Measurements from ENCODE around the gene TAS1R2.

Gene TAS1R2

GRCh38 chr1:18809953-18810899, 49.2 kb downstream of the TAS1R2 start:
- no peak for TF ChIP-seq CTCF (IDR thresholded peaks at IDR 0.05; ENCODE audit: control insufficient read depth, extremely low read depth, insufficient read depth)
- no peak for DNase-seq (ENCODE audit: low read depth)
- H3K4me3 ChIP-seq (ENCODE audit: low read depth, low read length): no peak overlapping the region

- no peak for DNase-seq (ENCODE audit: low read depth)
- no peak for TF ChIP-seq CTCF (IDR thresholded peaks at IDR 0.05; ENCODE audit: control insufficient read depth, extremely low read depth, insufficient read depth)
Observed at GRCh38 chr1:18808550-18808949, 50.9 kb downstream of the TAS1R2 start.

GRCh38 chr1:18807334-18808063, 52.0 kb downstream of the TAS1R2 start:
- TF ChIP-seq CTCF (IDR thresholded peaks at IDR 0.05; ENCODE audit: control insufficient read depth, extremely low read depth, insufficient read depth): no peak
- DNase-seq (ENCODE audit: low read depth): no peak
- H3K4me3 ChIP-seq (ENCODE audit: low read depth, low read length): no peak overlapping the region

More at GRCh38 chr1:18808550-18808949, 50.9 kb downstream of the TAS1R2 start:
- H3K4me3 ChIP-seq (ENCODE audit: low read depth, low read length): no peak overlapping the region

GRCh38 chr1:18805925-18806849, 53.3 kb downstream of the TAS1R2 start:
- no peak overlapping the region for H3K4me3 ChIP-seq (ENCODE audit: low read depth, low read length)
- DNase-seq (ENCODE audit: low read depth): no peak
- no peak for TF ChIP-seq CTCF (IDR thresholded peaks at IDR 0.05; ENCODE audit: control insufficient read depth, extremely low read depth, insufficient read depth)

GRCh38 chr1:18805150-18805879, 54.1 kb downstream of the TAS1R2 start:
- H3K4me3 ChIP-seq (ENCODE audit: low read depth, low read length): no peak overlapping the region
- TF ChIP-seq CTCF (IDR thresholded peaks at IDR 0.05; ENCODE audit: control insufficient read depth, extremely low read depth, insufficient read depth): no peak
- no peak for DNase-seq (ENCODE audit: low read depth)

GRCh38 chr1:18803851-18804250, 55.6 kb downstream of the TAS1R2 start:
- DNase-seq (ENCODE audit: low read depth): no peak
- no peak for TF ChIP-seq CTCF (IDR thresholded peaks at IDR 0.05; ENCODE audit: control insufficient read depth, extremely low read depth, insufficient read depth)
- no peak overlapping the region for H3K4me3 ChIP-seq (ENCODE audit: low read depth, low read length)
